22Rv1 (cell line): ENCODE data around the gene SH3GLB1.
A peak's percentile ranks its signal among the peaks of the same experiment; 100 is the strongest.

Source experiments
- H3K27ac ChIP-seq: fragments of 450-650 bp; 2 replicates; pipeline ENCODE4 v1.5.1; 2017
- CTCF ChIP-seq: fragments of 450-650 bp; IDR thresholded peaks from 2 replicates; pipeline ENCODE4 v1.5.1; 2017; ENCODE audit warnings: mild to moderate bottlenecking
- ZFX ChIP-seq: fragments of 450-650 bp; IDR thresholded peaks from 2 replicates; pipeline ENCODE4 v1.6.1; 2017; ENCODE audit warnings: antibody characterized with exemption, borderline replicate concordance

Gene SH3GLB1

DNA sequence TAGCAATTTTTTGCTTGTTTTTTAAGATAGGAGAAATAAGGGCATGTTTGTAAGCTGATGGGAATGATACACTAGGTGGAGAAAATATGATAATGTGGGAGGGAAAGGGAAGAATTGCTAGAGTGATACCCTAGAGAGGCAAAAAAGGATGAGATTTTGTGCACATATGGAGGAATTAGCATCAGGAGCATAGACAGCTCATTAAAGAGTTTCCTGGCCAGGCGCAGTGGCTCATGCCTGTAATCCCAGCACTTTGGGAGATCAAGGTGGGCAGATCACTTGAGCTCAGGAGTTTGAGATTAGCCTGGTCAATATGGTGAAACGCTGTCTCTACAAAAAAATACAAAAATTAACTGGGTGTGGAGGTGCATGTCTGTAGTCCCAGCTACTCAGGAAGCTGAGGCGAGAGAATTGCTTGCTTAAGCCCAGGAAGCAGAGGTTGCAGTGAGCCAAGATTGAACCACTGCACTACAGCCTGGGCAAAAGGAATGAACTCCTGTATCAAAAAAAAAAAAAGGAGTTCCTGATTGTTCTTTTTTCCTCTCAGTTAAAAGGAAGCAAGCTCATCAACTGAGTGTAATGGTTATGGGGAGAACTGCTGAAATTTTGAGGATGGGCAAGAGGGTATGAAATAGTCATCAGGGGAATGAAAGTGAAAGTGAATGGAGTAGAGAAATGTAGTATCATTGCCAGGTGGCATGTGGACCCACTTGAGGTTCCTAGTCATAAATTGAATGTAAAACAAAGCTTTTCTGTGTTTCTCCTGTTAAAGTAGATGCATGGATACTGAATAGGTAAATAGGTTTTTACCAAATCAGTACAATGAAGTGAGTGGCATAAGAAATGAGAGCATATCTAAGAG, 35.5 kb downstream of the SH3GLB1 start:
- no peak for TF ChIP-seq ZFX
- no peak for TF ChIP-seq CTCF
- no peak overlapping the region for H3K27ac ChIP-seq

DNA sequence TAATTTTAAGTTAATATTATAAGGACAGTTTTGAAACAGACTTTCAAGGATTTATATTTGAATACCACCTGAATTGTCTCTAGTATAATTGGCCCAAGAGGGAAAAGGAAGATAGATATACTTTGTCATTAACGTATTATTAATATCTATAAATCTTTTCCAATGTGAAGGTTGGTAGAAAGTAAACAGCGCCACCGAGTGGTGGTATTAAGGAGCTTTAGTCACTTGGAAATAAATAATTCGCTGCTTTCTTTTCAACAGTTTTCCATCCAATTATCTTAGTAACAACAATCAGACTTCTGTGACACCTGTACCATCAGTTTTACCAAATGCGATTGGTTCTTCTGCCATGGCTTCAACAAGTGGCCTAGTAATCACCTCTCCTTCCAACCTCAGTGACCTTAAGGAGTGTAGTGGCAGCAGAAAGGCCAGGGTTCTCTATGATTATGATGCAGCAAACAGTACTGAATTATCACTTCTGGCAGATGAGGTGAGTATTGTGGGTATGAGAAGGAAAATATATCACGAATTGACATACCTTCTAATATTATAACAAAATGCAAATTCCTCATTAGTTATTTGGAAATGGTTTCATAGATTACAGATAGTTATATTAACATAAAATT, 37.7 kb downstream of the SH3GLB1 start:
- TF ChIP-seq ZFX (no peak), CTCF (peak; percentile 82)
- no peak overlapping the region for H3K27ac ChIP-seq

DNA sequence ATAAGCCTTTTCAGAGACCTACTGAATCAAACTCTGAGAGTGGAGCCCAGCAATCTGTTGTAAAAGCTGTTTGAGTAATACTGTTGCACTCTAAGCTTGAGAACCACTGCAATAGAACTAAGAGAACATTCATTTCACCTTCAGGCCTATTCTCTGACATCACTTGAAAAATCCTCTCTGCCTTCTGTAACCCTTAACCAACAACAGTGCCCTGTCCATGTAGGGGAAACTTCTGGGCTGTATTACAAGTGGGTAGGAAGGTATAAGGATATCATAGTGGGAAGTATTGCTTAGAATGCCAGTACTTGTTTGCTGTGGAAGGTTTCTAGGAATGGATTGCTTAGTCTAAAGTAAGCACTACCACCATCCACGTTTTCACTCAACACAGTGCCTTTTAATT, 42.9 kb downstream of the SH3GLB1 start:
- no peak for TF ChIP-seq CTCF
- TF ChIP-seq ZFX: no peak

DNA sequence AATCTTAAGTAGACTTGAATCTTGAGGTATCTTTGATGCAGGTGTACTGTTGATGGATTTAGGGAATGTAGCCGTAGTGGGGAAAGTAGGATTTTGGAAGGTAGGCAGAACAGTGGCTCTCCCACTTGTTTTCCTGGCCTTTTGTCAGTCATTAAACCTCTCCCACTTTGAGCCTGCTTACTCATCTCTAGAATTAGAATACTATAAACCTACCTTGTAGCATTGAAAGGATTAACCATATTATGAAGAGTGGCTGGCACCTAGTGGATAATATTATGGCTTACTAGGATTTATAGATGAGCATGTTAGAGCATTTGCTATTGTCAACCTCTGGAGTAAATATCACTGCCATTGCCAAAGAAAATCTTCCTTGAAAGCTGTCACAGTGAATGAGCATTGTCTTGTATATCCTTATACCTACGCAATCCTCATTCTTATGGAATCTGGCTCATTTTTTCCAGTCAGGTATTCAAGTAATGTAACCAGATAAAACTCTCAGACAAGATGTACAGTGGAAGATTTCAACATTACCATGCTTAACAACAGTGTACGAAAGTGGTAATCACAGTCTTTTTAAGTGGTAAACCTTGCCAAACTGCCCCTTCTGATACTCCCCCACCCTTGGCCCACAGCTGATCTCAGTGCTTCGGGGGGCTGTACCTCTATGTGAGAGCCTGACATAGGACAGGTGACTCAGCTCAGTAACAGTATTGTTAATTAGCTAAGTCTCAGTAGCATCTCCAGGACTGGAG, 44.4 kb downstream of the SH3GLB1 start:
- no peak overlapping the region for H3K27ac ChIP-seq
- no peak for TF ChIP-seq CTCF
- TF ChIP-seq ZFX: no peak

More for the DNA sequence above, 42.9 kb downstream of the SH3GLB1 start:
- H3K27ac ChIP-seq: no peak overlapping the region

DNA sequence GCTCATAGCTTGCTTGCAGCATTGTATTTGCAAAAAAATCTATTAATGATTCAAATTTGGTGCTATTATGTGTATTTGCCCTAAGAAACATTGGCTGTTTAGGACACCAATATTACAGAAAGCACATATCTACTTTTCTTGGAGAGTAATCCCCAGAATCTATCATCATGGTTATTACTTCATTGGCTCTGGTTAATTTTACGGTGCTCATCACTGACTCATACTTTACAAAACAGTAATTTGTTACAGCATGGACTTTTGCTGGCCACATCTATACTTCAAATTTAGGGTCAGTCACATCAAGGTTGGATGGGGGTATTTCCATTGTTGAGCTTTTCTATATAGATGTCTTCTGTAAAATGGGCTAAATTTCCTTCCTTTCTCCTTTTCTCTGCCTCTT, 45.7 kb downstream of the SH3GLB1 start:
- no peak overlapping the region for H3K27ac ChIP-seq
- no peak for TF ChIP-seq CTCF
- TF ChIP-seq ZFX: no peak

DNA sequence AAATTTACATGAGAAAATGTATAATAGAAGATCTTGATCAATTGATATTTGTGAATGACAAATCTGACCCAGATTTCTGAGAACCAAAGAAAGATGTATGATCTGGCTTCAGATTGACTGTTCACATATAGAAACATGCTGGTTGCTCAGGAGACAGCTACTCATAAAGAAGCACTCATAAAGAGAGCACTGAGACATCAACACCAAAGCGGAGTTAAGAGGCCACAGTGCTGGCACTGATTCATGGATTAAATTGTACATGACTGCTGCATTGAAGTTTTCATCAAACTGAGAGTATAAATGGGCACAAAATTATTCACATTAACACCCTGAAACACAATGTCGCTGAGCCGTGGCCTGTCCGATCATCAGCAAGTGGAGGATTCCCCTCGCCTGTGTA, 46.2 kb downstream of the SH3GLB1 start:
- TF ChIP-seq ZFX: no peak
- no peak for TF ChIP-seq CTCF
- H3K27ac ChIP-seq: no peak overlapping the region

DNA sequence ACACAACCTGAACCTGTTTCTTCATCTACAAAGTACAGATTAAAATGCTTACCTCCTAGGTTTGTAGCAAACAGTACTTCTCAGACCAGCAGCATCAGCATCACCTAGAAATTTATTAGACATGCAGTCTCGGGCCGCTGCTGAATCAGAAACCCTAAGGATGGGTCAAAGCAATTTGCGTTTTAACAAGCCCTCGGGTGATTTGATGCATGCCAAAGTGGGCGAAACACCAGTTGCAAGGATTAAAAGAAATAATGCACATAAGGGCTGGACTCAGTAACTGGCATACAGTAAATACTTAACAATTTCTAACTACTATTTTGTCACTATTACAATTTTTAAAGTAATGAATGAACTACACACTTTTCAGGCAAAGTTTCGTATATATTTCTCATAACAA, 47.5 kb downstream of the SH3GLB1 start:
- TF ChIP-seq CTCF (no peak), ZFX (no peak)
- H3K27ac ChIP-seq: no peak overlapping the region
